Panc1 (cell line): ENCODE results near the gene IMPG1. TPM values are rescaled to one million over a fixed set of nuclear protein-coding genes. Genes with fewer than 3 reads are reported as not detected.

ENCODE experiments used
- ATAC-seq: fragments of 200-7000 bp; cut with Tn5 transposase; 2 replicates; pipeline ENCODE4 v1.9.1; 2020; ENCODE audit warnings: mild to moderate bottlenecking, moderate library complexity
- BruUV-seq: library from RNA; stranded (reverse); fragments of 400-500 nt; replicated peaks from 2 replicates; lab custom pipeline; 2021; lab: Mats Ljungman, UMichigan
- CTCF ChIA-PET: fragments of 300-600 bp; sonication (Branson Sonifier 250); formaldehyde crosslinking; loops from one replicate; lab custom pipeline; 2022; ENCODE audit warnings: antibody characterized with exemption; lab: Charles Lee
- POLR2A ChIA-PET: fragments of 300-600 bp; sonication (Branson Sonifier 250); formaldehyde crosslinking; loops from one replicate; lab custom pipeline; 2022; ENCODE audit warnings: antibody characterized with exemption; lab: Charles Lee
- DNase-seq: peaks from one replicate; pipeline ENCODE4 v3.0.0-alpha.2; 2010; ENCODE audit warnings: low read depth, low spot score
- H3K27ac ChIP-seq: 2 replicates; pipeline ENCODE4 v1.5.1; 2011; ENCODE audit warnings: mild to moderate bottlenecking, low read length, inconsistent platforms
- H3K27me3 ChIP-seq: fragments of 200-500 bp; sonication (Bioruptor generic); 2 replicates; pipeline ENCODE4 v1.6.0; 2014; ENCODE audit warnings: low read length, inconsistent platforms; ENCODE audit not compliant: control insufficient read depth, insufficient read depth
- H3K36me3 ChIP-seq: fragments of 200-500 bp; sonication (Bioruptor generic); 2 replicates; pipeline ENCODE4 v1.5.1; 2014; ENCODE audit warnings: inconsistent platforms, mild to moderate bottlenecking, low read length, moderate library complexity; ENCODE audit not compliant: control insufficient read depth, insufficient read depth
- H3K4me1 ChIP-seq: 2 replicates; pipeline ENCODE4 v1.5.1; 2011; ENCODE audit warnings: inconsistent platforms, mild to moderate bottlenecking, low read length, moderate library complexity; ENCODE audit not compliant: control insufficient read depth, insufficient read depth
- H3K4me3 ChIP-seq, 2 experiments: 2 replicates each; pipeline ENCODE4 v1.5.1; 2011 to 2012; ENCODE audit warnings: low read depth in 2 of 2, low read length in 2 of 2, mild to moderate bottlenecking in 2 of 2, inconsistent platforms in 1 of 2, moderate library complexity in 1 of 2
- H3K9me3 ChIP-seq: fragments of 200-500 bp; sonication (Bioruptor generic); 2 replicates; pipeline ENCODE4 v1.5.1; 2014; ENCODE audit warnings: low read depth, mild to moderate bottlenecking, inconsistent platforms, low read length, moderate library complexity; ENCODE audit not compliant: control insufficient read depth, insufficient read depth
- CTCF ChIP-seq: fragments of 450-650 bp; IDR thresholded peaks from 2 replicates; pipeline ENCODE4 v1.5.1; 2017; ENCODE audit warnings: mild to moderate bottlenecking
- POLR2AphosphoS5 ChIP-seq: IDR thresholded peaks from 2 replicates; pipeline ENCODE4 v1.6.1; 2012; ENCODE audit warnings: mild to moderate bottlenecking, low read depth, low read length, moderate library complexity
- REST ChIP-seq, 2 experiments: IDR thresholded peaks; 2 replicates each; pipeline ENCODE4 v1.6.1; 2011 to 2012; ENCODE audit warnings: low read depth in 2 of 2, control low read depth in 1 of 2, low read length in 1 of 2, mild to moderate bottlenecking in 1 of 2, moderate library complexity in 1 of 2; ENCODE audit not compliant: insufficient read depth in 1 of 2
- SIN3A ChIP-seq: IDR thresholded peaks from 2 replicates; pipeline ENCODE4 v1.6.1; 2012; ENCODE audit warnings: low read depth, mild to moderate bottlenecking, low read length, moderate library complexity, borderline replicate concordance; ENCODE audit not compliant: insufficient read depth
- TCF7L2 ChIP-seq: IDR thresholded peaks from 2 replicates; pipeline ENCODE4 v1.6.1; 2011; ENCODE audit warnings: mild to moderate bottlenecking, low read depth, low read length, inconsistent platforms
- in situ Hi-C: cut with HindIII; loops from 2 replicates; pipeline ENCODE4 v1.10.0; 2016; ENCODE audit warnings: low sequenced_read_pairs, low pct_unique_long_range_greater_than_20kb
- intact Hi-C: fragments of 100-400 bp; cut with micrococcal nuclease; formaldehyde crosslinking; loops from one replicate; pipeline ENCODE4 v1.10.0; 2022; ENCODE audit not compliant: unreplicated experiment
- total RNA-seq: library from RNA; stranded (reverse); gene quantifications from one replicate; pipeline ENCODE4 v1.2.1, GENCODE V29; 2021; ENCODE audit not compliant: unreplicated experiment

IMPG1 gene
- total RNA-seq, 1 experiment from 2014 or later = not detected

GRCh38 chr6:75882734-75883133, 189.7 kb downstream of the IMPG1 start:
- in situ Hi-C loops = no loop called here
- intact Hi-C loops = no loop called here
- no peaks in the 10 kb centered on the region for H3K4me1 ChIP-seq
- no peak for TF ChIP-seq POLR2AphosphoS5
- no peak for TF ChIP-seq CTCF
- no peak for TF ChIP-seq SIN3A
- TF ChIP-seq REST (IDR thresholded peaks at IDR 0.05; ENCODE audit: insufficient read depth in 1 of 2, low read depth in 2 of 2, low read length in 1 of 2) = no peak
- no peak for TF ChIP-seq TCF7L2
- DNase-seq (no peak), ATAC-seq (no peak)
- BruUV-seq = no TSS peak
- no peak overlapping the region for H3K4me3 ChIP-seq
- peaks cover 12% of the 10 kb centered on the region for H3K36me3 ChIP-seq
- H3K9me3 ChIP-seq = no peaks in the 10 kb centered on the region
- CTCF ChIA-PET = no interaction called here
- POLR2A ChIA-PET = no interaction called here
- H3K27me3 ChIP-seq = no peaks in the 10 kb centered on the region
- no peak overlapping the region for H3K27ac ChIP-seq

- TF ChIP-seq CTCF (no peak), REST (IDR thresholded peaks at IDR 0.05; ENCODE audit: insufficient read depth in 1 of 2, low read depth in 2 of 2, low read length in 1 of 2) (no peak), SIN3A (no peak), TCF7L2 (no peak), POLR2AphosphoS5 (no peak)
- POLR2A ChIA-PET = no interaction called here
- intact Hi-C loops = no loop called here
Measured at GRCh38 chr6:75880305-75880704, 192.2 kb downstream of the IMPG1 start.

More at GRCh38 chr6:75880305-75880704, 192.2 kb downstream of the IMPG1 start:
- CTCF ChIA-PET = interaction anchor here (2.1 kb wide), 1 partner anchor 13 kb away, joined by 5 read pairs; no protein-coding TSS in a partner anchor
- Histone ChIP-seq H3K27ac (no peak overlapping the region), H3K36me3 (peaks cover 3% of the 10 kb centered on the region; the same call in 1 of the 2 replicates), H3K27me3 (no peaks in the 10 kb centered on the region), H3K4me3 (no peak overlapping the region), H3K9me3 (no peaks in the 10 kb centered on the region), H3K4me1 (no peaks in the 10 kb centered on the region)
- no peak for DNase-seq
- no TSS peak for BruUV-seq
- ATAC-seq = no peak
- in situ Hi-C loops = no loop called here
